NCI-H2029 treated with DMSO at 0.1 percent for 48 hours (cell line): ENCODE measurements around the gene BICD1.

Experiments used
- DNase-seq: peaks from one replicate; lab custom pipeline; 2025; lab: John Stamatoyannopoulos, UW

BICD1 gene

GRCh38 chr12:32402170-32402569, 295.5 kb downstream of the BICD1 start:
- DNase-seq = no peak

GRCh38 chr12:32402946-32403345, 296.3 kb downstream of the BICD1 start:
- DNase-seq = no peak

GRCh38 chr12:32407795-32408194, 301.1 kb downstream of the BICD1 start:
- no peak for DNase-seq

- no peak for DNase-seq
Measured at GRCh38 chr12:32413412-32413811, 306.8 kb downstream of the BICD1 start.

GRCh38 chr12:32418221-32418620, 311.6 kb downstream of the BICD1 start:
- DNase-seq = no peak

GRCh38 chr12:32418903-32419519, 312.4 kb downstream of the BICD1 start:
- no peak for DNase-seq

- no peak for DNase-seq
Measured at GRCh38 chr12:32419520-32419960, 312.9 kb downstream of the BICD1 start.

- DNase-seq = no peak
Measured at GRCh38 chr12:32420356-32420755, 313.7 kb downstream of the BICD1 start.

- DNase-seq = no peak
Measured at GRCh38 chr12:32423559-32423958, 316.9 kb downstream of the BICD1 start.

GRCh38 chr12:32431025-32431424, 324.4 kb downstream of the BICD1 start:
- DNase-seq = peak; percentile 31
